IgD-negative memory B cell (primary cell): ENCODE measurements around the gene RNU5B-1. TPM values are rescaled to one million over a fixed set of nuclear protein-coding genes. Genes with fewer than 3 reads are reported as not detected.
"Not testable (repeated sequence)": the region's sequence is repeated elsewhere in the genome, so short reads cannot be mapped to it uniquely, and the experiment has no call there.

ENCODE experiments used
- H3K27ac Mint-ChIP-seq, 3 donors: one replicate each; pipeline ENCODE4 v1.8.0; 2020 to 2022; ENCODE audit warnings: mild to moderate bottlenecking in 3 of 3, mixed read lengths in 3 of 3, moderate library complexity in 1 of 3
- H3K27me3 Mint-ChIP-seq: one replicate; pipeline ENCODE4 v1.8.0; 2021; ENCODE audit warnings: mixed read lengths
- H3K36me3 Mint-ChIP-seq: one replicate; pipeline ENCODE4 v1.8.0; 2020; ENCODE audit warnings: mild to moderate bottlenecking, mixed read lengths
- H3K4me1 Mint-ChIP-seq, 3 donors: one replicate each; pipeline ENCODE4 v1.8.0; 2020 to 2022; ENCODE audit warnings: mixed read lengths in 3 of 3, mild to moderate bottlenecking in 1 of 3
- H3K4me3 Mint-ChIP-seq, 4 donors: one replicate each; pipeline ENCODE4 v1.8.0; 2020 to 2022; ENCODE audit warnings: mild to moderate bottlenecking in 4 of 4, mixed read lengths in 4 of 4, moderate library complexity in 3 of 4
- H3K9me3 Mint-ChIP-seq, 3 donors: one replicate each; pipeline ENCODE4 v1.8.0; 2020 to 2021; ENCODE audit warnings: mixed read lengths in 3 of 3, mild to moderate bottlenecking in 1 of 3
- polyA plus RNA-seq: library from polyadenylated mRNA; unstranded; fragments of 300-500 nt; fragmentation: Illumina TruSeq; gene quantifications from one replicate; pipeline ENCODE4 v1.2.3, GENCODE V29; 2021

RNU5B-1 gene
- polyA plus RNA-seq = not detected

GRCh38 chr15:65304381-65305149, at the start of gene RNU5B-1:
TSS of gene RNU5B-1 (plus strand) at chr15:65304677.
- Mint-ChIP-seq H3K27me3 (no peaks in the 10 kb centered on the region), H3K4me3 (peak within 1 kb of the TSS; percentile 92 to 100 (median 98)), H3K36me3 (no peaks in the 10 kb centered on the region), H3K9me3 (no peaks in the 10 kb centered on the region), H3K4me1 (peaks cover 14 to 21% (median 21%) of the 10 kb centered on the region in 3 donors), H3K27ac (peak within 1 kb of the TSS; percentile 99 to 100 (median 100))

DNA sequence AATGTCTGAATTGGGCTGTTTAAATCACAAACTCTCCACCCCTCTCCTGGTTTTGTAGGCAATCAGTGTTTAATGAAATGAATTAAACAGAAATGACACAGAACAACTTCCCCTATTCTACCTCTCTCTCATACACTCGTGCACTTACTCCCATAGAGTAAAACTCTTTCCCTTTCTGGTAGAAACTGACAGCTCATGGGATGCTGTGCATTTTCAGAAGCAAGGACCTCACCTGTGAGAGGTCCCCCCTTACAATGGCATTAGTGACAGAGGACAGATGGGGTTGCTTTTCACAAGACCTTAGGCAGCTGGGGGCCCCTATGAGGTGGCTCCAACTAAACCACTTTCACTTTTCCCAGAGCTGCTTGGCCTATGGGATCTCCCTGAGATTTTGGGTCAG, 49.7 kb upstream of the RNU5B-1 start:
- Mint-ChIP-seq H3K9me3 (no peaks in the 10 kb centered on the region), H3K4me3 (no peak overlapping the region), H3K27ac (no peak overlapping the region), H3K27me3 (no peaks in the 10 kb centered on the region), H3K4me1 (peaks cover 0 to 2% (median 2%) of the 10 kb centered on the region in 3 donors), H3K36me3 (peaks cover 11% of the 10 kb centered on the region)

DNA sequence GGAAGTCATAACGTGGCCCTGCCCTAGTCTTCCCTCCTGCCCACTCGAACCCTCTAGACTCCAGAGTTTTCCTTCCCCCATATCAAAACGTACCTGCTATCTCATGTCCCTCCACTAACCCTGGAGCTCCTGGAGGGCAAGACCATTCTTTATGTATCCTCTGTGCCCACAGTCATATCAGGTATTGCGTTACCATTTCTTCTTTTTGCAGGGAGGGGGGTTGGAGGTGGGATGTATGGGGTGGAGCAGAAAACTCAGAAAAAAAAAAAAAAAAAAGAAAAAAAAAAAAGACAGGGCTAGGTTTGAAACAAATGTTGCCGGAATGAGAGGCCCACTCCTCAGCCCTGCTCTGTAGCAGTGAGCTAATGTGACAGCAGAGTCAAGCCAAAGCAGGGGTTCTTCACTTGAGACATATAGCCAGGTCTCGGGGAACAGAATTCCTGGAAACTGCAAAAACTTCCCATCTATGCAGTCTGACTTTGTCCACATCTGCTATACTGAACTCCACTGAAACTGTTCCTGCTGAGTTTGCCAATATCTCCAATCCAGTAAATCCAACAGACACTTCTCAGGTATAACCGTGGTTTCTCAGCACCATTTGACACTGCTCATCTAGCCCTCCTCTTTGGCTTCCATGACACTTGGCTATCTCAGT, 48.9 kb upstream of the RNU5B-1 start:
- Mint-ChIP-seq H3K9me3 (no peaks in the 10 kb centered on the region), H3K4me3 (no peak overlapping the region), H3K27me3 (no peaks in the 10 kb centered on the region), H3K27ac (peak overlapping the region in 1 of 3 donors; percentile 67), H3K36me3 (peaks cover 13% of the 10 kb centered on the region), H3K4me1 (peaks cover 0 to 2% (median 2%) of the 10 kb centered on the region in 3 donors)

DNA sequence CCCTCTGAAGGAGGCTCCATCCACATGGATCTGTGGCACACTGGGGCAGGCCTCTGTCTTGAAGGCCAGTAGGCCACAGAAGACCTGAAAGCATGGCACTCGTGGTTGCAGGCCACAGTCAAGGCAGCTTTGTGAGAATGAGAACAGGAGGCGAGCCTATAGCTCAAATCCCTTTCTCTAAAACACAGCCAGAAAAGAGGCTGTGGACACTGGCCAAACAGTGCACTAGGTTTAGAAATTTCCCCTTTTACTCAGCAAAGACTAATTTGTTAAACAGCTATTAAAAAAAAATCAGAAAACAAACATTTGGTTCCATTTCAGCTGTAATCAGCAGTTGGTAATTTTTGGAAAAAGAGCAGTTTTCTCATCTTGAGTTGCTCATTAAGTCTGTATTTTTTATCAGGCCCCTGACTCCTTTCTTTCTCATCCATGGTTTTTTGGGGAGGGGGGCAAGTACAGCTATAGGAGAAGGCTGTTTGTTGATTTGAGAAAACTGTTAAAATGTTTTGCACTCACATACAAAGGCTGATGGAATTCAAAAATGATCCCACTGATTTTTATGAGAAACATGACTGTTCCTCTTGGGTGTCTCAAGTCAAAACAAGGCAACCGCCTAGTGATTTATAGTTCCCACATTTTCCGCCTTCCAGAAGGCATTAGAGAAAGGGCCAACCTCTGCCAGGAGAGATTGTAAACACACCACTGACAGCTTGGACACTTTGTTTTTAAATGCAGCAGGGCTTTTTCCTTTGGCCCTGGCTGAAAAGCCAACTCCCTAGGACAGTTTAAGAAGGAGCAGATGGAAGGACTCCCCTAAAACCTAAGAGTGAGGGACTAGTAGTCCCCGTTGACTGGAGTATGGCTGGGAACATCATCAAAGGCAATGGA, 45.9 kb upstream of the RNU5B-1 start:
- Mint-ChIP-seq H3K36me3 (peaks cover 14% of the 10 kb centered on the region), H3K4me3 (no peak overlapping the region), H3K27me3 (no peaks in the 10 kb centered on the region), H3K27ac (no peak overlapping the region), H3K9me3 (no peaks in the 10 kb centered on the region), H3K4me1 (no peaks in the 10 kb centered on the region)

- Mint-ChIP-seq H3K4me1 (no peaks in the 10 kb centered on the region), H3K36me3 (peaks cover 14% of the 10 kb centered on the region), H3K9me3 (no peaks in the 10 kb centered on the region), H3K27me3 (no peaks in the 10 kb centered on the region), H3K27ac (no peak overlapping the region), H3K4me3 (no peak overlapping the region)
These were observed 45.1 kb upstream of the RNU5B-1 start for GRCh38 chr15:65259367-65259797.

DNA sequence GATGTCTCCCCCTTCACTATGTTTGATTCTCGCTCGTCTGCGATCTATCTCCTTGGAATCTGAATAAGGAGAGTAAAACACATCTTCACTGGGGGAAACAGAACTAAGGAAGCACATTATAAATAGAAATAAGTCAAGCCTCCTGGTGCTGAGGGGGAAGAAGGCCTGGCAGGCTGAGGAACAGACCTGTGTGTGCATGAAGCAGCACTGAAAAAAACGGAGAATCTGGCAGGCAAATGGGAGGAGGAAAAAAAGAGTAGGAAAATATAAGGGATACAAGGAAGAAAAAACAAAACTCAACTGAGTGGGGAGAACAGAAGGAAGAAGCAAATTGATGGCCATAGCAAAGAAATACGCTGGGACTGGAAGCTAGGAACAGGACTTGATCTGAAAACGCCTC, 43.5 kb upstream of the RNU5B-1 start:
- Mint-ChIP-seq H3K36me3 (peaks cover 12% of the 10 kb centered on the region), H3K4me1 (no peaks in the 10 kb centered on the region), H3K27me3 (no peaks in the 10 kb centered on the region), H3K9me3 (no peaks in the 10 kb centered on the region), H3K27ac (no peak overlapping the region), H3K4me3 (no peak overlapping the region)

DNA sequence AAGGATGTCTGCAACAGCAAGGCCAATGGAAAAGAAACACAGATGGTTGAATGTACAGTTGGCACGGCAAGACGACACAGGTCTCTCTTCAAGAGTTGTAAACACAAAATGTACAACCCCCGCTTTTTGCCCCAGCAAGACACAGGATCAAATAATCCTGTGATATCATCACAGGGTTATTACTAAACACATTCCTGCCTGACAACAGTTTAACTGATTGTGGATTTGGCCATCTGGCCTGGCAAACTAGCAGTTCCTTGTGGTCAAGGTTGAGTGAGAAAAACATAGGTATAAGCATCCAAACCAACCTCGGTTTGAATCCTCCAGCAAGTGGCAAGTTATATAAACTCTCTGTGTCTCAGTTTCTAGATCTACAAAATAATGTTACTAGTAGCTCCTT, 41.2 kb upstream of the RNU5B-1 start:
- H3K4me1 Mint-ChIP-seq = peaks cover 0 to 3% (median 0%) of the 10 kb centered on the region in 3 donors
- peaks cover 9% of the 10 kb centered on the region for H3K36me3 Mint-ChIP-seq
- no peak overlapping the region for H3K27ac Mint-ChIP-seq
- no peaks in the 10 kb centered on the region for H3K9me3 Mint-ChIP-seq
- no peak overlapping the region for H3K4me3 Mint-ChIP-seq
- H3K27me3 Mint-ChIP-seq = no peaks in the 10 kb centered on the region

GRCh38 chr15:65264863-65265430, 39.5 kb upstream of the RNU5B-1 start:
- Mint-ChIP-seq H3K27me3 (no peaks in the 10 kb centered on the region), H3K4me1 (peaks cover 0 to 5% (median 0%) of the 10 kb centered on the region in 3 donors), H3K4me3 (peak overlapping the region in 1 of 4 donors; percentile 8), H3K36me3 (peaks cover 10% of the 10 kb centered on the region), H3K9me3 (no peaks in the 10 kb centered on the region), H3K27ac (peak overlapping the region in 1 of 3 donors; percentile 35)

DNA sequence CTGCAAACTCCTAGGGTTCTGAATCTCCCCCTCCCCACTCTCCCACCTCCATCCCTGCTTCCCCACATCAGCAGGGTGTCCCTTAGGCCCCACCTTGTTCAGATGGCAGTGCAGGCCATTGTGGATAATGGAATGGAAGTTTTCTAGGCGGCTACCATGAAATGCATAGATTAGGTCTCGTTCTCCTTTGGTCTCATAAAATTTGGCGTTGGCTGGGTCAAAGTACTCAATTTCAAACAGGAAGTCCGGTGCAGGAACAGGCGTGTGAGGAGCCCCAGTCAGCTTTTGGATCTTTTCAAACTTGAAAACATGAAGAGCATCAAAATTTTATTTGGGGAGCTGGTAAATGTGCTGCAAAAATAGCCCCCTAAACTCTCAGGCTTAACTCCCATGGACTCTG, 38.0 kb upstream of the RNU5B-1 start:
- Mint-ChIP-seq H3K4me3 (peak overlapping the region in 1 of 4 donors; percentile 8), H3K4me1 (peaks cover 0 to 5% (median 0%) of the 10 kb centered on the region in 3 donors), H3K9me3 (no peaks in the 10 kb centered on the region), H3K27me3 (no peaks in the 10 kb centered on the region), H3K27ac (no peak overlapping the region), H3K36me3 (peaks cover 9% of the 10 kb centered on the region)

- no peak overlapping the region for H3K4me3 Mint-ChIP-seq
- no peaks in the 10 kb centered on the region for H3K9me3 Mint-ChIP-seq
- H3K4me1 Mint-ChIP-seq = peaks cover 0 to 5% (median 0%) of the 10 kb centered on the region in 3 donors
- peaks cover 6% of the 10 kb centered on the region for H3K36me3 Mint-ChIP-seq
- no peaks in the 10 kb centered on the region for H3K27me3 Mint-ChIP-seq
- no peak overlapping the region for H3K27ac Mint-ChIP-seq
These were observed 36.1 kb upstream of the RNU5B-1 start for GRCh38 chr15:65268411-65268810.

GRCh38 chr15:65270811-65271545, 33.5 kb upstream of the RNU5B-1 start:
- H3K4me1 Mint-ChIP-seq, H3K27ac Mint-ChIP-seq, H3K36me3 Mint-ChIP-seq, H3K9me3 Mint-ChIP-seq, H3K4me3 Mint-ChIP-seq, H3K27me3 Mint-ChIP-seq: not testable (repeated sequence)

GRCh38 chr15:65275104-65275727, 29.3 kb upstream of the RNU5B-1 start:
- H3K27me3 Mint-ChIP-seq = no peaks in the 10 kb centered on the region
- no peak overlapping the region for H3K27ac Mint-ChIP-seq
- peaks cover 0 to 6% (median 3%) of the 10 kb centered on the region in 3 donors for H3K4me1 Mint-ChIP-seq
- H3K36me3 Mint-ChIP-seq = peaks cover 6% of the 10 kb centered on the region
- H3K4me3 Mint-ChIP-seq = no peak overlapping the region
- no peaks in the 10 kb centered on the region for H3K9me3 Mint-ChIP-seq

GRCh38 chr15:65275728-65276126, 28.8 kb upstream of the RNU5B-1 start:
- Mint-ChIP-seq H3K4me3 (no peak overlapping the region), H3K36me3 (peaks cover 6% of the 10 kb centered on the region), H3K9me3 (no peaks in the 10 kb centered on the region), H3K27me3 (no peaks in the 10 kb centered on the region), H3K4me1 (peaks cover 0 to 6% (median 3%) of the 10 kb centered on the region in 3 donors), H3K27ac (no peak overlapping the region)

DNA sequence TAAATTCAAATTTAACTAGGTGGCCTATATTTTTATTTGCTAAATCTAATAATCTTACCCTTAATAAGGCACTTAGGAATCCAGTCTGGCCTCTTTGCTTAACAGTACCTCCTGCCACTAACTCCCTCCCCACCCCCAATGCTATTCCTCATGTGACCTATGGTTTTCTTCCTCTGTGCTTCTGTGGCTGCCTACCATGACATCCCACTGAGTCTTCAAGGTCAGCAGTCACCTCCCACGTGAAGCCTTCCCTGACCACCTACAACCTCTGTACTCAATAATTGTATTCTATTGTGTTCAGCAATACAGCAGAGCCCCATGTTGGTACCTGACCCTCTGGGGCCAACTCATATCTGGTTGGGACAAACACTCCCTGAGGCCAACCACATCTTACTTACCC, 27.5 kb upstream of the RNU5B-1 start:
- peaks cover under 1 to 6% (median 3%) of the 10 kb centered on the region in 3 donors for H3K4me1 Mint-ChIP-seq
- no peak overlapping the region for H3K27ac Mint-ChIP-seq
- H3K36me3 Mint-ChIP-seq = peaks cover 7% of the 10 kb centered on the region
- no peaks in the 10 kb centered on the region for H3K9me3 Mint-ChIP-seq
- H3K27me3 Mint-ChIP-seq = no peaks in the 10 kb centered on the region
- H3K4me3 Mint-ChIP-seq = no peak overlapping the region
